HepG2 (cell line): Measurements from ENCODE around the gene MRI1. TPM values are rescaled to one million over a fixed set of nuclear protein-coding genes. Genes with fewer than 3 reads are reported as not detected.
A peak's percentile ranks its signal among the peaks of the same experiment; 100 is the strongest.

Source experiments
- ATF7 ChIP-seq, 2 experiments: fragments of 450-650 bp in 1 of 2; sonication (generic) in 1 of 2; formaldehyde crosslinking in 1 of 2; IDR thresholded peaks; 2 replicates each; pipeline versions ENCODE4 v1.4.0 to v1.6.1; 2016 to 2020; ENCODE audit warnings: antibody characterized with exemption in 1 of 2, mild to moderate bottlenecking in 1 of 2, missing genetic modification reagents in 1 of 2
- HIVEP1 ChIP-seq: sonication (generic); formaldehyde crosslinking; IDR thresholded peaks from 2 replicates; pipeline ENCODE4 v1.4.0; 2020; ENCODE audit warnings: mild to moderate bottlenecking, missing genetic modification reagents
- SMAD9 ChIP-seq: sonication (generic); formaldehyde crosslinking; IDR thresholded peaks from 2 replicates; pipeline ENCODE4 v1.5.1; 2020; ENCODE audit warnings: mild to moderate bottlenecking, missing genetic modification reagents
- TBL1XR1 ChIP-seq: fragments of 150-350 bp; IDR thresholded peaks from 2 replicates; pipeline ENCODE4 v1.6.1; 2014; ENCODE audit warnings: borderline replicate concordance, low read length; ENCODE audit not compliant: partially characterized antibody
- ZNF12 ChIP-seq: sonication (generic); formaldehyde crosslinking; IDR thresholded peaks from 2 replicates; pipeline ENCODE4 v1.5.0; 2020; ENCODE audit warnings: missing genetic modification reagents
- ZNF160 ChIP-seq: sonication (generic); formaldehyde crosslinking; IDR thresholded peaks from 2 replicates; pipeline ENCODE4 v1.8.0; 2022; ENCODE audit warnings: mild to moderate bottlenecking, inconsistent platforms, missing genetic modification reagents
- ZNF205 ChIP-seq: IDR thresholded peaks from 2 replicates; pipeline ENCODE4 v1.6.1; 2018; ENCODE audit warnings: missing biosample characterization, missing genetic modification reagents
- ZNF317 ChIP-seq: sonication (generic); formaldehyde crosslinking; IDR thresholded peaks from 2 replicates; pipeline ENCODE4 v1.5.0; 2020; ENCODE audit warnings: mild to moderate bottlenecking, missing genetic modification reagents
- polyA plus RNA-seq, 8 experiments: library from polyadenylated mRNA; depleted of rRNA in 3 of 8; stranded (reverse) in 7 of 8; unstranded in 1 of 8; fragments of >200 nt; fragmentation: Illumina TruSeq in 4 of 8; extraction: Trizol in 4 of 8; gene quantifications; 2 replicates each; pipeline versions ENCODE4 v1.2.1 to v1.2.3, GENCODE V29; 2011 to 2016; ENCODE audit warnings: low read depth in 4 of 8, missing spikeins in 1 of 8, mixed read lengths in 1 of 8; ENCODE audit not compliant: insufficient read depth in 1 of 8
- total RNA-seq, 5 experiments: library from RNA; depleted of rRNA; stranded (reverse); fragments of >200 nt; fragmentation: Illumina TruSeq; extraction: Trizol; gene quantifications; 2 replicates each; pipeline ENCODE4 v1.2.3, GENCODE V29; 2016; ENCODE audit warnings: low read depth in 1 of 5
- TF ChIP-seq, protein P1 (sequence below): conservative IDR thresholded peaks from 2 replicates; pipeline ENCODE4 v1.6.1; 2018; ENCODE audit warnings: missing genetic modification reagents
- TF ChIP-seq, protein P2 (sequence below): sonication (generic); formaldehyde crosslinking; IDR thresholded peaks from 2 replicates; pipeline ENCODE4 v1.4.0; 2020; ENCODE audit warnings: mild to moderate bottlenecking, missing genetic modification reagents
- TF ChIP-seq, protein P3 (sequence below): sonication (generic); formaldehyde crosslinking; IDR thresholded peaks from 2 replicates; pipeline ENCODE4 v1.5.0; 2020; ENCODE audit warnings: mild to moderate bottlenecking, missing genetic modification reagents, moderate library complexity
- TF ChIP-seq, protein P4 (sequence below): sonication (generic); formaldehyde crosslinking; IDR thresholded peaks from 2 replicates; pipeline ENCODE4 v1.4.0; 2020; ENCODE audit warnings: mild to moderate bottlenecking, missing genetic modification reagents
- TF ChIP-seq, protein P5 (sequence below): sonication (generic); formaldehyde crosslinking; IDR thresholded peaks from 2 replicates; pipeline ENCODE4 v1.9.0; 2022; ENCODE audit warnings: missing genetic modification reagents, mild to moderate bottlenecking, borderline replicate concordance

Gene MRI1
- total and polyA plus RNA-seq, 2 of the 13 experiments (the other 11 are each of a cell fraction or from before 2014, with no cell fraction given): 20.1 to 20.6 TPM

DNA sequence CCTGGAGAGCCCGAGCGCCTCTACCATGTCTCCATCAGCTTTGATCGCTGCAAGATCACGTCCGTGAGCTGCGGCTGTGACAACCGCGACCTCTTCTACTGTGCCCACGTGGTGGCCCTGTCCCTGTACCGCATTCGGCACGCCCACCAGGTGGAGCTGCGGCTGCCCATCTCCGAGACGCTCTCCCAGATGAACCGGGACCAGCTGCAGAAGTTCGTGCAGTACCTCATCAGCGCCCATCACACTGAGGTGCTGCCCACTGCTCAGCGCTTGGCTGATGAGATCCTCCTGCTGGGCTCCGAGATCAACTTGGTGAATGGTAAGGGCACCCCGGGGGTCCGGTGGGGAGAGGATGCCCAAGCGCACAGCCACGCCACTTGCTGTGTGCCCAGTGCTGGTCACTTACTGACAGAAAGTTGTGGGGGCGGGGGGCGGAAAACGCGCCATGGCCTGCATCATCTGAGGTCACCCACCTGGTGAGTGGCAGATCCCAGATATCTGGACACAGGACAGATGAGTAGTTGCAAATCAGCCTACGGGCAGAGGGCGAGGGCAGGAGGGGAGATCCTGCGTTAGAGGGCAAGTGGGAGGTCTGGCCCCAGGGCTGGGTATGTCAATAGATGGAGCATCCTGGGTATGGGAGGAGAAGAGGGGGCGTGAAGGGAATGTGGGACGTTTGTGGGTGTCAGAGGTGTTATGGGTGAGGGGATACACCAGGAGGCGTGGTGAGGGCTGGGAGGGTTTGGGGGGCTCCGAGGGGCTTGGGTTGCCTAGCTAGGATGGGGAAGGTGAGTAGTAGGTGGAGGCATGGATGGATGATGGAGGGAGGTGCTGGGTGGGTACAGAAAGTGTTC is 40.7 kb downstream of the MRI1 start (continued):
- TF ChIP-seq, protein P1, sequence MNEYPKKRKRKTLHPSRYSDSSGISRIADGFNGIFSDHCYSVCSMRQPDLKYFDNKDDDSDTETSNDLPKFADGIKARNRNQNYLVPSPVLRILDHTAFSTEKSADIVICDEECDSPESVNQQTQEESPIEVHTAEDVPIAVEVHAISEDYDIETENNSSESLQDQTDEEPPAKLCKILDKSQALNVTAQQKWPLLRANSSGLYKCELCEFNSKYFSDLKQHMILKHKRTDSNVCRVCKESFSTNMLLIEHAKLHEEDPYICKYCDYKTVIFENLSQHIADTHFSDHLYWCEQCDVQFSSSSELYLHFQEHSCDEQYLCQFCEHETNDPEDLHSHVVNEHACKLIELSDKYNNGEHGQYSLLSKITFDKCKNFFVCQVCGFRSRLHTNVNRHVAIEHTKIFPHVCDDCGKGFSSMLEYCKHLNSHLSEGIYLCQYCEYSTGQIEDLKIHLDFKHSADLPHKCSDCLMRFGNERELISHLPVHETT (CRISPR knock-in tag): no peak
- TF ChIP-seq SMAD9 (CRISPR knock-in tag) (no peak), ATF7 (IDR thresholded peaks at IDR 0.05) (no peak), ATF7 (CRISPR knock-in tag; IDR thresholded peaks at IDR 0.05) (no peak), HIVEP1 (CRISPR knock-in tag) (no peak), ZNF12 (CRISPR knock-in tag) (peak; percentile 97), ZNF317 (CRISPR knock-in tag) (no peak), ZNF160 (CRISPR knock-in tag) (no peak), ZNF205 (CRISPR knock-in tag) (no peak), TBL1XR1 (no peak)
- TF ChIP-seq, protein P2, sequence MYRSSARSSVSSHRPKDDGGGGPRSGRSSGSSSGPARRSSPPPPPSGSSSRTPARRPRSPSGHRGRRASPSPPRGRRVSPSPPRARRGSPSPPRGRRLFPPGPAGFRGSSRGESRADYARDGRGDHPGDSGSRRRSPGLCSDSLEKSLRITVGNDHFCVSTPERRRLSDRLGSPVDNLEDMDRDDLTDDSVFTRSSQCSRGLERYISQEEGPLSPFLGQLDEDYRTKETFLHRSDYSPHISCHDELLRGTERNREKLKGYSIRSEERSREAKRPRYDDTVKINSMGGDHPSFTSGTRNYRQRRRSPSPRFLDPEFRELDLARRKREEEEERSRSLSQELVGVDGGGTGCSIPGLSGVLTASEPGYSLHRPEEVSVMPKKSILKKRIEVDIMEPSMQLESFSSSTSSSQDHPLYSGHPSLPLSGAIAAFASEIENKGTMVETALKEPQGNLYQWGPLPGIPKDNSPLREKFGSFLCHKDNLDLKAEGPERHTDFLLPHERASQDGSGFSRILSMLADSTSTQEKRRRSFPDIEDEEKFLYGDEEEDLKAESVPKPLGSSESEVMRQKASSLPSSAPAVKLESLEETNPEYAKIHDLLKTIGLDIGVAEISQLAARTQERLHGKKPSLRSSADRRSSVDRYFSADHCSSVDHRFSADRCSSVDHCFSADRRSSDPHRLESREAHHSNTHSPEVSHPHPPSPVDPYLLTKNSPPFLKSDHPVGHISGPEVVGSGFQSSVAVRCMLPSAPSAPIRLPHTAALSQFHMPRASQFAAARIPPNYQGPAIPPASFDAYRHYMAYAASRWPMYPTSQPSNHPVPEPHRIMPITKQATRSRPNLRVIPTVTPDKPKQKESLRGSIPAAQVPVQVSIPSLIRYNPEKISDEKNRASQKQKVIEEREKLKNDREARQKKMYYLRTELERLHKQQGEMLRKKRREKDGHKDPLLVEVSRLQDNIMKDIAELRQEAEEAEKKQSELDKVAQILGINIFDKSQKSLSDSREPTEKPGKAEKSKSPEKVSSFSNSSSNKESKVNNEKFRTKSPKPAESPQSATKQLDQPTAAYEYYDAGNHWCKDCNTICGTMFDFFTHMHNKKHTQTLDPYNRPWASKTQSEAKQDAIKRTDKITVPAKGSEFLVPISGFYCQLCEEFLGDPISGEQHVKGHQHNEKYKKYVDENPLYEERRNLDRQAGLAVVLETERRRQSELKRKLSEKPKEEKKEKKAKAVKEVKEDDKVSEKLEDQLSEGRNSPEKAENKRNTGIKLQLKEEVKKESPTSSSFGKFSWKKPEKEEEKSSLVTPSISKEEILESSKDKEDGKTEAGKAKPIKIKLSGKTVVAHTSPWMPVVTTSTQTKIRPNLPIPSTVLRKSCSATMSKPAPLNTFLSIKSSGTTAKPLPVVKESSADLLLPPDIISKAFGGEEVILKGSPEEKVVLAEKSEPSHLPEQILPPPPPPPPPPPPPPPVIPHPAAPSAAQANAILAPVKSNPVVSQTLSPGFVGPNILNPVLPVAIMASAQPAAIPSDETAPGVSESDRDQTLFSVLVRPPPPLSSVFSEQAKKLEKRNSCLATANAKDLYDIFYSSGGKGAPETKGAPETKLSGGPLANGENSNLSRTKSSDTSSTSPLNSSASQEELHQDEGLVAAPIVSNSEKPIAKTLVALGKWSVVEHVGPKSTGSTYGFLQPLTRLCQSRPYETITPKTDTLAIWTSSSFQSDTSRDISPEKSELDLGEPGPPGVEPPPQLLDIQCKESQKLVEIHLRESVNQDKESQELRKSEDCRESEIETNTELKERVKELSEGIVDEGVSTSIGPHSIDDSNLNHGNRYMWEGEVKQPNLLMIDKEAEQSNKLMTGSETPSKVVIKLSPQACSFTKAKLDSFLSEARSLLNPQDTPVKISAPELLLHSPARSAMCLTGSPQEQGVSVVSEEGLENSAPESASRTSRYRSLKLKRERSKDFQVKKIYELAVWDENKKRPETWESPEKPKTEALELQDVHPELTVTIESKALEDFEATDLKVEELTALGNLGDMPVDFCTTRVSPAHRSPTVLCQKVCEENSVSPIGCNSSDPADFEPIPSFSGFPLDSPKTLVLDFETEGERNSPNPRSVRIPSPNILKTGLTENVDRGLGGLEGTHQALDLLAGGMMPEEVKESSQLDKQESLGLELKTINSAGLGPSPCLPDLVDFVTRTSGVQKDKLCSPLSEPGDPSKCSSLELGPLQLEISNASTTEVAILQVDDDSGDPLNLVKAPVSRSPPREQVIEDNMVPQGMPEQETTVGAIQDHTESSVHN (CRISPR knock-in tag): no peak
- TF ChIP-seq, protein P3, sequence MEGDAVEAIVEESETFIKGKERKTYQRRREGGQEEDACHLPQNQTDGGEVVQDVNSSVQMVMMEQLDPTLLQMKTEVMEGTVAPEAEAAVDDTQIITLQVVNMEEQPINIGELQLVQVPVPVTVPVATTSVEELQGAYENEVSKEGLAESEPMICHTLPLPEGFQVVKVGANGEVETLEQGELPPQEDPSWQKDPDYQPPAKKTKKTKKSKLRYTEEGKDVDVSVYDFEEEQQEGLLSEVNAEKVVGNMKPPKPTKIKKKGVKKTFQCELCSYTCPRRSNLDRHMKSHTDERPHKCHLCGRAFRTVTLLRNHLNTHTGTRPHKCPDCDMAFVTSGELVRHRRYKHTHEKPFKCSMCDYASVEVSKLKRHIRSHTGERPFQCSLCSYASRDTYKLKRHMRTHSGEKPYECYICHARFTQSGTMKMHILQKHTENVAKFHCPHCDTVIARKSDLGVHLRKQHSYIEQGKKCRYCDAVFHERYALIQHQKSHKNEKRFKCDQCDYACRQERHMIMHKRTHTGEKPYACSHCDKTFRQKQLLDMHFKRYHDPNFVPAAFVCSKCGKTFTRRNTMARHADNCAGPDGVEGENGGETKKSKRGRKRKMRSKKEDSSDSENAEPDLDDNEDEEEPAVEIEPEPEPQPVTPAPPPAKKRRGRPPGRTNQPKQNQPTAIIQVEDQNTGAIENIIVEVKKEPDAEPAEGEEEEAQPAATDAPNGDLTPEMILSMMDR: peak; percentile 77
- TF ChIP-seq, protein P4, sequence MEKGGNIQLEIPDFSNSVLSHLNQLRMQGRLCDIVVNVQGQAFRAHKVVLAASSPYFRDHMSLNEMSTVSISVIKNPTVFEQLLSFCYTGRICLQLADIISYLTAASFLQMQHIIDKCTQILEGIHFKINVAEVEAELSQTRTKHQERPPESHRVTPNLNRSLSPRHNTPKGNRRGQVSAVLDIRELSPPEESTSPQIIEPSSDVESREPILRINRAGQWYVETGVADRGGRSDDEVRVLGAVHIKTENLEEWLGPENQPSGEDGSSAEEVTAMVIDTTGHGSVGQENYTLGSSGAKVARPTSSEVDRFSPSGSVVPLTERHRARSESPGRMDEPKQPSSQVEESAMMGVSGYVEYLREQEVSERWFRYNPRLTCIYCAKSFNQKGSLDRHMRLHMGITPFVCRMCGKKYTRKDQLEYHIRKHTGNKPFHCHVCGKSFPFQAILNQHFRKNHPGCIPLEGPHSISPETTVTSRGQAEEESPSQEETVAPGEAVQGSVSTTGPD (CRISPR knock-in tag): no peak
- TF ChIP-seq, protein P5, sequence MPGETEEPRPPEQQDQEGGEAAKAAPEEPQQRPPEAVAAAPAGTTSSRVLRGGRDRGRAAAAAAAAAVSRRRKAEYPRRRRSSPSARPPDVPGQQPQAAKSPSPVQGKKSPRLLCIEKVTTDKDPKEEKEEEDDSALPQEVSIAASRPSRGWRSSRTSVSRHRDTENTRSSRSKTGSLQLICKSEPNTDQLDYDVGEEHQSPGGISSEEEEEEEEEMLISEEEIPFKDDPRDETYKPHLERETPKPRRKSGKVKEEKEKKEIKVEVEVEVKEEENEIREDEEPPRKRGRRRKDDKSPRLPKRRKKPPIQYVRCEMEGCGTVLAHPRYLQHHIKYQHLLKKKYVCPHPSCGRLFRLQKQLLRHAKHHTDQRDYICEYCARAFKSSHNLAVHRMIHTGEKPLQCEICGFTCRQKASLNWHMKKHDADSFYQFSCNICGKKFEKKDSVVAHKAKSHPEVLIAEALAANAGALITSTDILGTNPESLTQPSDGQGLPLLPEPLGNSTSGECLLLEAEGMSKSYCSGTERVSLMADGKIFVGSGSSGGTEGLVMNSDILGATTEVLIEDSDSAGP: 0 out of 2 replicates have a peak, but pooled peaks have one; percentile 22
